ENCODE results near the gene ZBTB43. TPM values are rescaled to one million over a fixed set of nuclear protein-coding genes. Genes with fewer than 3 reads are reported as not detected.

ZBTB43 gene, protein sequence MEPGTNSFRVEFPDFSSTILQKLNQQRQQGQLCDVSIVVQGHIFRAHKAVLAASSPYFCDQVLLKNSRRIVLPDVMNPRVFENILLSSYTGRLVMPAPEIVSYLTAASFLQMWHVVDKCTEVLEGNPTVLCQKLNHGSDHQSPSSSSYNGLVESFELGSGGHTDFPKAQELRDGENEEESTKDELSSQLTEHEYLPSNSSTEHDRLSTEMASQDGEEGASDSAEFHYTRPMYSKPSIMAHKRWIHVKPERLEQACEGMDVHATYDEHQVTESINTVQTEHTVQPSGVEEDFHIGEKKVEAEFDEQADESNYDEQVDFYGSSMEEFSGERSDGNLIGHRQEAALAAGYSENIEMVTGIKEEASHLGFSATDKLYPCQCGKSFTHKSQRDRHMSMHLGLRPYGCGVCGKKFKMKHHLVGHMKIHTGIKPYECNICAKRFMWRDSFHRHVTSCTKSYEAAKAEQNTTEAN
- total RNA-seq, result 3.1 and 4.8 TPM in 2 replicates

DNA sequence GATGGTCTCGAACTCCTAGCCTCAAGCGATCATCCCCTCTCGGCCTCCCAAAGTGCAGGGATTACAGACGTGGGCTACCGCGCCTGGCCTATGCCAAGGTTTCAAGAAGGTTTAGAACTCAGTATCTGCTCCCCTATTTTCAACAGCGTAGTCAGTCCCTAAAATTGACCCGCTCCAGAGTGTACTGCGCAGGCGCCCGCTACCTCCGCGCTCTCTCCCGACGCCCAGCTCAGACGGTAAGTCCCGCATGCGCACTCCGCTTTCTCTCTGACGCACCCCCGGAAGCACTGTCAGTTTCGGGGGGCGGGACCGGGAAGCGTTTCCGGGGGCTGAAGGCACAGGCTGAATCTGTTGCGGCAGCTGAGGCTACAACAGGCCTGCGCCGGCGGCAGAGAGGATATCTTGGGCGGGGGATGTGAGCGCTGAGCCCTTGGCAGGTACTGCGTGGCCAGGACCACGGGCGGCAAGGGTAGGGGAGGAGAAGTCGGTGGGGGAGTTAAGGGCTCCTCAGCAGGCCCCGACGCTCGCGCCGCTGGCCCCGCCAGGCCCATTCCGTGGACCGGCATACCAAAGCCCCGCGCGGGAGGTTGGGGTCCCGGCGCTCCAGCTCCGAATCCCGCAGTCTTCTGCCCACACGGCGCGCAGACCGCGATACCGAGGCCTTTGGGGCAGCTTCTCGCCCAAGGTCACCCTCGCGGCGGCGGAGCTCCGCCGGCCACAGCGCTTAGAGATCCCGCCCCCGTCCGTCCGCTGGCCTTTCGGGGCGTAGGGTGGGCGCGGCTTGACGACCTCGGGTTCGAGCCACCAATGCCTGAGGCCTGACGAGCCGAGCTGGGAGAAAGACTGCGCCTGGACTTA lies at the start of gene ZBTB43:
Gene ZBTB43, plus strand, starts transcription at position 345 of the 858 bp plus-strand sequence. CDS start 27,470 bp downstream, outside the sequence.

DNA sequence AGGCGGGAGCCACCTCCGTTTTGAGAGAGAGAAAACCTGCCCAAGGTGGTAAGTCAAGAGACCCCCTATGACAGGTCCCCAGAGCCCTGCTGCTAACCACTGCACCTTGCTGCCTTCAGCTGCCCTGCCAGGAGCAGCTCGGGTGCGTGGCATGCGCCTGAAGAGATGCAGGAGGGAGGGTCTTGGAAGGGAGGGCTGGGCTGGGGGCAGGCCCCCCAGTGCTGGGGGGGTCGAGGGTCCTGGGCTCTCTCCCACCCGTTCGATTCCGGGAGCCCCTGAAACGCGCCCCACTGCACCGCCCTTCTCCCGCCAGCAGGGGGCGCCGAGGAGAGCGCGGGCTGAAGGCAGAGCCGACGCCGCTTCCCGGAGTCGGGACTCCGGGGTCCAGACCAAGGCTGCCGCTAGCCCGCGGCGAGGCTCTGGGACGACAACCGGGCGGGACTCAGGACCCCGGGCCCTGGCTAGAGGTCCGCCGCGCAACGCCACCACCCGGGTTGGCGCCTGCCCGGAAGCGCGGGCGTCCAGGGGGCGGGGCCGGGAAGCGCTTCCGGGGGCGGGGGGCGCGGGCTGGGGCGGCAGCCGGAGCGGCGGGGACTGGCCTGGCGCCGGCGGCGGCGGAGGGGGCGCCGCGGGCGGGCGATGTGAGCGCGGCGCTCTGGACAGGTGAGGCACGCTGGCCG lies 55.4 kb downstream of the ZBTB43 start, which contains the start of gene ZBTB34:
Gene ZBTB34, plus strand, starts transcription at position 563 of the 680 bp plus-strand sequence. CDS start 18,761 bp downstream, outside the sequence.

Other genes starting within 250 kb of the ZBTB43 start
- 0.63 and 0.98 TPM in 2 replicates for gene LMX1B, start 191.1 kb upstream of the ZBTB43 start, total RNA-seq
- gene ZBTB34, start 55.6 kb downstream of the ZBTB43 start, total RNA-seq, result 2.8 and 8.0 TPM in 2 replicates
- 1.1 and 7.1 TPM in 2 replicates for gene RALGPS1, start 109.7 kb downstream of the ZBTB43 start, total RNA-seq